Osteoblast (primary cell): Measurements from ENCODE around the gene RPS6KA3. TPM values are rescaled to one million over a fixed set of nuclear protein-coding genes. Genes with fewer than 3 reads are reported as not detected.

ENCODE experiments used
- DNase-seq: peaks from one replicate; pipeline ENCODE4 v3.0.0; 2011; ENCODE audit warnings: low spot score, mixed read lengths; ENCODE audit not compliant: insufficient read length; ENCODE audit errors: missing footprints
- H2AFZ ChIP-seq: 2 replicates; pipeline ENCODE4 v1.6.0; 2011; ENCODE audit warnings: mild to moderate bottlenecking, low read length
- H3K27ac ChIP-seq: 2 replicates; pipeline ENCODE4 v1.5.1; 2011; ENCODE audit warnings: mild to moderate bottlenecking, low read depth, low read length, moderate library complexity
- H3K27me3 ChIP-seq: 2 replicates; pipeline ENCODE4 v1.6.0; 2012; ENCODE audit warnings: mild to moderate bottlenecking, control low read depth, inconsistent platforms, low read length, moderate library complexity; ENCODE audit not compliant: insufficient read depth
- H3K36me3 ChIP-seq: 2 replicates; pipeline ENCODE4 v1.5.1; 2011; ENCODE audit warnings: mild to moderate bottlenecking, low read length, control low read depth, moderate library complexity; ENCODE audit not compliant: insufficient read depth
- H3K4me1 ChIP-seq: 2 replicates; pipeline ENCODE4 v1.5.1; 2011; ENCODE audit warnings: mild to moderate bottlenecking, low read length, control low read depth, moderate library complexity; ENCODE audit not compliant: insufficient read depth
- H3K4me2 ChIP-seq: 2 replicates; pipeline ENCODE4 v1.6.0; 2011; ENCODE audit warnings: mild to moderate bottlenecking, low read length; ENCODE audit not compliant: insufficient read depth
- H3K4me3 ChIP-seq: fragments of 200-600 bp; sonication (generic); 3 replicates; pipeline ENCODE4 v1.5.1; 2012; ENCODE audit warnings: mild to moderate bottlenecking, low read length, inconsistent platforms; ENCODE audit not compliant: insufficient read depth
- H3K79me2 ChIP-seq: 2 replicates; pipeline ENCODE4 v1.6.0; 2012; ENCODE audit warnings: mild to moderate bottlenecking, low read length, control low read depth, inconsistent platforms; ENCODE audit not compliant: insufficient read depth
- H3K9me3 ChIP-seq: 2 replicates; pipeline ENCODE4 v1.5.1; 2011; ENCODE audit warnings: low read depth, low read length, control low read depth
- H4K20me1 ChIP-seq: 2 replicates; pipeline ENCODE4 v1.6.0; 2012; ENCODE audit warnings: mild to moderate bottlenecking, low read length, control low read depth; ENCODE audit not compliant: insufficient read depth
- total RNA-seq: library from RNA; depleted of rRNA; stranded (reverse); fragments of >200 nt; gene quantifications from 2 replicates; pipeline ENCODE4 v1.2.3, GENCODE V29; 2012
- TF ChIP-seq, protein P1 (sequence below): IDR thresholded peaks from 2 replicates; pipeline ENCODE4 v1.5.1; 2011; ENCODE audit warnings: mild to moderate bottlenecking, low read depth, low read length, moderate library complexity; ENCODE audit errors: extremely low read depth

Gene RPS6KA3
- total RNA-seq, 1 donor: 54.6 TPM

GRCh38 chrX:20271186-20271585, 4.5 kb upstream of the RPS6KA3 start:
- H2AFZ ChIP-seq: no peak overlapping the region
- no peaks in the 10 kb centered on the region for H3K27me3 ChIP-seq
- peaks cover 4% of the 10 kb centered on the region for H3K4me1 ChIP-seq
- peaks cover 2% of the 10 kb centered on the region for H3K79me2 ChIP-seq
- no peaks in the 10 kb centered on the region for H3K9me3 ChIP-seq
- H3K4me2 ChIP-seq: no peak overlapping the region
- H3K36me3 ChIP-seq: no peaks in the 10 kb centered on the region
- H3K27ac ChIP-seq: no peak overlapping the region
- TF ChIP-seq, protein P1, sequence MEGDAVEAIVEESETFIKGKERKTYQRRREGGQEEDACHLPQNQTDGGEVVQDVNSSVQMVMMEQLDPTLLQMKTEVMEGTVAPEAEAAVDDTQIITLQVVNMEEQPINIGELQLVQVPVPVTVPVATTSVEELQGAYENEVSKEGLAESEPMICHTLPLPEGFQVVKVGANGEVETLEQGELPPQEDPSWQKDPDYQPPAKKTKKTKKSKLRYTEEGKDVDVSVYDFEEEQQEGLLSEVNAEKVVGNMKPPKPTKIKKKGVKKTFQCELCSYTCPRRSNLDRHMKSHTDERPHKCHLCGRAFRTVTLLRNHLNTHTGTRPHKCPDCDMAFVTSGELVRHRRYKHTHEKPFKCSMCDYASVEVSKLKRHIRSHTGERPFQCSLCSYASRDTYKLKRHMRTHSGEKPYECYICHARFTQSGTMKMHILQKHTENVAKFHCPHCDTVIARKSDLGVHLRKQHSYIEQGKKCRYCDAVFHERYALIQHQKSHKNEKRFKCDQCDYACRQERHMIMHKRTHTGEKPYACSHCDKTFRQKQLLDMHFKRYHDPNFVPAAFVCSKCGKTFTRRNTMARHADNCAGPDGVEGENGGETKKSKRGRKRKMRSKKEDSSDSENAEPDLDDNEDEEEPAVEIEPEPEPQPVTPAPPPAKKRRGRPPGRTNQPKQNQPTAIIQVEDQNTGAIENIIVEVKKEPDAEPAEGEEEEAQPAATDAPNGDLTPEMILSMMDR: no peak
- DNase-seq: no peak
- no peak overlapping the region for H3K4me3 ChIP-seq
- H4K20me1 ChIP-seq: no peaks in the 10 kb centered on the region

- Histone ChIP-seq H3K79me2 (peaks cover 8% of the 10 kb centered on the region), H3K4me1 (peaks cover 4% of the 10 kb centered on the region), H2AFZ (no peak overlapping the region), H3K27me3 (no peaks in the 10 kb centered on the region), H3K4me2 (no peak overlapping the region), H3K27ac (no peak overlapping the region), H3K4me3 (no peak overlapping the region), H3K36me3 (no peaks in the 10 kb centered on the region), H3K9me3 (no peaks in the 10 kb centered on the region), H4K20me1 (no peaks in the 10 kb centered on the region)
- TF ChIP-seq, protein P1: no peak
- DNase-seq: peak; percentile 29
Measured at GRCh38 chrX:20270562-20270890, 3.8 kb upstream of the RPS6KA3 start.

DNA sequence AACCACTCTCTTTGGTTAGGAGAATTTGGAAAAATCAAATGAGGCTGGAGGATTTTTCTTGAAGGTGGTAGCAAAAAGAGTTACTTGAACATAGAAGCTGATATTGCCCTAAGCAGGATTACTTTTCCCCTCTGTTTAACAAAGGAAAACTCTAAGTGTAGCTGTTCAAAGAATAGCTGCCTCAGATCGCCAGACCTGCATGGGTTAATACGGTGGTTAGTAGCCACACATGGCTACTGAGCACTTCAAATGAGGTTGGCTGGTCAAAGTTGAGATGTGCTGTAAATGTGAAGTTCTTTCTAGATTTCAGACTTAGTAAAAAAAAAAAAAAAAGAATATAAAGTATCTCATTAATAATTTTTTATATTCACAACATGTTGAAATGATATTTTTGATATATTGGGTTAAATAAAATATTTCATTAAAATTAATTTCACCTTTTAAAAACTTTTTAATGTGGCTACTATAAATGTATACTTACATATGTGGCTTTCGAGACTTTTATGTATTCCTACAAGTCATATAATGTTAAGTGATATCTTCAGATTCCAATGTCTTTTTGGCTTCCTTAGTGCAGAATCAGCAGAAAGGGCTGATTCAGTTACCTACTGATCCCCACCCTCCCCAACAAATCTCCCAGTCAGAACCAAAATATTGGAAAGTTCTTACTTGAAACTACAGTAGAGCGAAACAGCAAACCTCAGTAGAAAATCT, 3.3 kb upstream of the RPS6KA3 start:
- Histone ChIP-seq H3K4me2 (no peak overlapping the region), H3K9me3 (no peaks in the 10 kb centered on the region), H3K27ac (no peak overlapping the region), H3K4me1 (peaks cover 4% of the 10 kb centered on the region), H2AFZ (no peak overlapping the region), H3K4me3 (no peak overlapping the region), H4K20me1 (no peaks in the 10 kb centered on the region), H3K27me3 (no peaks in the 10 kb centered on the region), H3K79me2 (peaks cover 10% of the 10 kb centered on the region), H3K36me3 (no peaks in the 10 kb centered on the region)
- TF ChIP-seq, protein P1: no peak
- peak; percentile 44 for DNase-seq

DNA sequence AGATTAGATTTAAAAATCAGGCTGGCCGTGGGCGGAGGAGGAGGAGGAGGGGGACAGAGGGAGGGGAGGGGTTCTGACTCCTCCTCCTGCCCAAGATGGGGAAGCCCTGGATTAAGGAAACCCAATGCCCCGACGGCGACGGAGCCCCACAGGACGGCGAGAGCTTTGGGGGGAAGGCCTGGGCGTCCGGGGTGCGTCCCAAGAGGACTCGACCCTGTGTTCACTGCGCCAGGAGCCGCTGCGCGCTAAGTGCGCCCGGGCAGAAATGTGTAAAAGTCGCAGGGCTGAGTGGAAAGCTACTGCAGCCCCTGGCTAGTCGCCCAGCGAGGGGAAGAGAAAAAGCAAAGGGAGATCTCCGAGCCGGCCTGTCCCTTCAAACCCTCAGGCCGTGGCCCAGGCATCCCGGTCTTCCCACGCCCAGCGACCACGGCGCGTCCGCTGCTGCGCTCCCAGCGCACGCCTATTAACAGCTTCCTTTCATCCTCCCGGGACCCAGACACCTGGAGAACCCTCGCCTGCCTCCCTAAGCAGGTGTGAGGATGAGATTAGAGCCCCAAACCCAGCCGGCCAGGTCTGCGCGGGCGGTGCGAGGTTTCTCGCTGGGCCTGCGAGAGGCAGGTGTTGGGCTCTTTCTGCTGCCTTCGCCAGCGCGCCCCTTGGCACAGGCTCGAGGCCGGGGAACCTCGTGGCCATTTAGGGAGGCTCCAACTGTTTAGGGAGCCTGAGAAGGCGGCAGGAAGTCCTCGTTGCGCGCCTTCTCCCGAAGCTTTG, 1.4 kb upstream of the RPS6KA3 start:
- H3K4me1 ChIP-seq: peaks cover 17% of the 10 kb centered on the region
- no peaks in the 10 kb centered on the region for H3K9me3 ChIP-seq
- peak; percentile 74 for DNase-seq
- H3K27ac ChIP-seq: no peak overlapping the region
- H3K27me3 ChIP-seq: no peaks in the 10 kb centered on the region
- TF ChIP-seq, protein P1: no peak
- peak overlapping the region; percentile 85 for H2AFZ ChIP-seq
- H3K4me3 ChIP-seq: peak overlapping the region; percentile 79
- H3K4me2 ChIP-seq: peak overlapping the region; percentile 79
- peaks cover 19% of the 10 kb centered on the region for H3K79me2 ChIP-seq
- H4K20me1 ChIP-seq: no peaks in the 10 kb centered on the region
- no peaks in the 10 kb centered on the region for H3K36me3 ChIP-seq
